GM23338 (cell line): ENCODE measurements around the gene UBTF. TPM values are rescaled to one million over a fixed set of nuclear protein-coding genes. Genes with fewer than 3 reads are reported as not detected.

ENCODE experiments used
- ATAC-seq: fragments of 200-7000 bp; cut with Tn5 transposase; 3 replicates; pipeline ENCODE4 v1.9.1; 2020
- DNase-seq: peaks from one replicate; pipeline ENCODE4 v3.0.0-alpha.2; 2015; ENCODE audit warnings: low spot score
- H2AFZ ChIP-seq: fragments of 200-600 bp; sonication (generic); 2 replicates; pipeline ENCODE4 v1.8.0; 2016; ENCODE audit warnings: antibody characterized with exemption, mild to moderate bottlenecking, moderate library complexity
- H3F3A ChIP-seq: fragments of 200-600 bp; sonication (generic); replicated peaks from 2 replicates; pipeline ENCODE4 v1.8.0; 2017; ENCODE audit warnings: antibody characterized with exemption, mixed run types, low read depth
- H3K27ac ChIP-seq: fragments of 200-600 bp; sonication (generic); 2 replicates; pipeline ENCODE4 v1.6.1; 2016; ENCODE audit warnings: low read depth
- H3K27me3 ChIP-seq: fragments of 200-600 bp; sonication (generic); 2 replicates; pipeline ENCODE4 v1.8.0; 2016; ENCODE audit warnings: mild to moderate bottlenecking, mixed run types, moderate library complexity; ENCODE audit not compliant: insufficient read depth
- H3K36me3 ChIP-seq: fragments of 200-600 bp; sonication (generic); 2 replicates; pipeline ENCODE4 v1.8.0; 2016; ENCODE audit warnings: mild to moderate bottlenecking; ENCODE audit not compliant: insufficient read depth
- H3K4me1 ChIP-seq: fragments of 200-600 bp; sonication (generic); 2 replicates; pipeline ENCODE4 v1.8.0; 2016; ENCODE audit warnings: mild to moderate bottlenecking, moderate library complexity; ENCODE audit not compliant: insufficient read depth
- H3K4me2 ChIP-seq: fragments of 200-600 bp; sonication (generic); 2 replicates; pipeline ENCODE4 v1.7.1; 2017; ENCODE audit warnings: mixed run types
- H3K4me3 ChIP-seq: fragments of 200-600 bp; sonication (generic); 2 replicates; pipeline ENCODE4 v1.6.1; 2016; ENCODE audit warnings: mixed run types
- H3K79me2 ChIP-seq: fragments of 200-600 bp; sonication (generic); replicated peaks from 2 replicates; pipeline ENCODE4 v1.8.0; 2017; ENCODE audit warnings: mild to moderate bottlenecking; ENCODE audit not compliant: insufficient read depth
- H3K9me2 ChIP-seq: fragments of 200-600 bp; sonication (generic); 2 replicates; pipeline ENCODE4 v1.8.0; 2017; ENCODE audit not compliant: insufficient read depth
- H4K20me1 ChIP-seq: fragments of 200-600 bp; sonication (generic); replicated peaks from 2 replicates; pipeline ENCODE4 v1.8.0; 2017; ENCODE audit warnings: mild to moderate bottlenecking; ENCODE audit not compliant: insufficient read depth
- H3K27ac Mint-ChIP-seq: 2 replicates; pipeline ENCODE4 v1.8.0; 2020; ENCODE audit warnings: inconsistent platforms, mild to moderate bottlenecking, moderate library complexity, mixed read lengths
- H3K27me3 Mint-ChIP-seq: 3 replicates; pipeline ENCODE4 v1.8.0; 2022; ENCODE audit warnings: low read depth, mild to moderate bottlenecking, moderate library complexity, mixed read lengths, inconsistent platforms; ENCODE audit not compliant: insufficient read depth, poor library complexity
- H3K36me3 Mint-ChIP-seq: 3 replicates; pipeline ENCODE4 v1.8.0; 2021; ENCODE audit warnings: low read depth, mild to moderate bottlenecking, inconsistent platforms, moderate library complexity, mixed read lengths
- H3K4me1 Mint-ChIP-seq: 3 replicates; pipeline ENCODE4 v1.8.0; 2020; ENCODE audit warnings: mild to moderate bottlenecking, inconsistent platforms, mixed read lengths
- H3K4me3 Mint-ChIP-seq: 3 replicates; pipeline ENCODE4 v1.8.0; 2021; ENCODE audit warnings: moderate library complexity, mild to moderate bottlenecking, inconsistent platforms, mixed read lengths
- H3K9me3 Mint-ChIP-seq: 3 replicates; pipeline ENCODE4 v1.8.0; 2020; ENCODE audit warnings: moderate library complexity, mild to moderate bottlenecking, inconsistent platforms, mixed read lengths
- CREB1 ChIP-seq: fragments of 250-450 bp; sonication (Bioruptor Pico); IDR thresholded peaks from 2 replicates; pipeline ENCODE4 v1.5.0; 2020; ENCODE audit warnings: low read depth, mild to moderate bottlenecking, moderate library complexity
- EZH2phosphoT487 ChIP-seq: fragments of 200-600 bp; sonication (generic); IDR thresholded peaks from one replicate; pipeline ENCODE4 v1.8.1; 2018; ENCODE audit warnings: antibody characterized with exemption; ENCODE audit not compliant: unreplicated experiment
- JUNB ChIP-seq: IDR thresholded peaks from one replicate; pipeline ENCODE4 v1.6.1; 2016; ENCODE audit warnings: antibody characterized with exemption; ENCODE audit not compliant: unreplicated experiment
- NANOG ChIP-seq: IDR thresholded peaks from 2 replicates; pipeline ENCODE4 v1.6.1; 2016; ENCODE audit warnings: antibody characterized with exemption, borderline replicate concordance
- POLR2AphosphoS5 ChIP-seq: IDR thresholded peaks from 2 replicates; pipeline ENCODE4 v1.6.1; 2016; ENCODE audit warnings: antibody characterized with exemption, low read depth
- ZNF114 ChIP-seq: fragments of 250-450 bp; sonication (Bioruptor Pico); IDR thresholded peaks from 2 replicates; pipeline ENCODE4 v1.5.0; 2020; ENCODE audit warnings: mild to moderate bottlenecking, moderate library complexity
- ZNF331 ChIP-seq: fragments of 250-450 bp; sonication (Bioruptor Pico); IDR thresholded peaks from 2 replicates; pipeline ENCODE4 v1.5.0; 2020; ENCODE audit warnings: low read depth, mild to moderate bottlenecking, moderate library complexity
- ZNF462 ChIP-seq: fragments of 250-450 bp; sonication (Bioruptor Pico); IDR thresholded peaks from 2 replicates; pipeline ENCODE4 v1.5.0; 2020; ENCODE audit warnings: mild to moderate bottlenecking, moderate library complexity
- polyA plus RNA-seq: library from polyadenylated mRNA; unstranded; fragments of >200 nt; fragmentation: Nextera tagmentation; extraction: Ambion mirVana; gene quantifications from 2 replicates; pipeline ENCODE4 v1.2.1, GENCODE V29; 2016
- total RNA-seq: library from RNA; depleted of rRNA; stranded (reverse); fragments of >200 nt; shearing (Covaris generic); gene quantifications from 2 replicates; pipeline ENCODE4 v1.2.3, GENCODE V29; 2014
- TF ChIP-seq, protein P1 (sequence below): IDR thresholded peaks from one replicate; pipeline ENCODE4 v1.6.1; 2018; ENCODE audit warnings: antibody characterized with exemption; ENCODE audit not compliant: unreplicated experiment

UBTF gene
- total and polyA plus RNA-seq, 2 experiments from 2014 or later: 29.9 to 62.2 TPM

DNA sequence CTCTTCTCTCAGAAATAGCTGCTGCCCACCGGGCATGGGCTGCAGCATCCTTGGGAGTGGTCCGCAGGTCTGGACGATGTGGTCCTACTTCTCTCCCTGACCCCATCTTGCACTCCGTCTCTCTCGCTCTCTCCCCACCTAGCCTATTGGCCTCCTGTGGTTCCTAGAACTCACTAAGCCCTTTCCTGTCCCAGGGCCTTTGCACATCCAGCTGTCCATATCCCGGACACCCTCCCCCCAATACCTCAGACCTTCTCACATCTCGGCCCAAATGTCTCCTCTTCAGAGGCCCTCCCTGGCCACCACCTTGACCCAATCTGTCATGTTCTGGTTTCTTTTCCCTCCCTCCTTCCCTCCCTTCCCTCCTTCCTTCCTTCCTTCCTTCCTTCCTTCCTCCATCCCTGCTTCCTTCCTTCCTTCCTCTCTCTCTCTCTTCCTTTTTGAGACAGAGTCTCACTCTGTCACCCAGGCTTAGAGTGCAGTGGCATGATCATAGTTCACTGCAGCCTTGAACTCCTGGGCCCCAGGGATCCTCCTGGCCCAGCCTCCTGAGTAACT, 43.9 kb upstream of the UBTF start (continued):
- TF ChIP-seq, protein P1, sequence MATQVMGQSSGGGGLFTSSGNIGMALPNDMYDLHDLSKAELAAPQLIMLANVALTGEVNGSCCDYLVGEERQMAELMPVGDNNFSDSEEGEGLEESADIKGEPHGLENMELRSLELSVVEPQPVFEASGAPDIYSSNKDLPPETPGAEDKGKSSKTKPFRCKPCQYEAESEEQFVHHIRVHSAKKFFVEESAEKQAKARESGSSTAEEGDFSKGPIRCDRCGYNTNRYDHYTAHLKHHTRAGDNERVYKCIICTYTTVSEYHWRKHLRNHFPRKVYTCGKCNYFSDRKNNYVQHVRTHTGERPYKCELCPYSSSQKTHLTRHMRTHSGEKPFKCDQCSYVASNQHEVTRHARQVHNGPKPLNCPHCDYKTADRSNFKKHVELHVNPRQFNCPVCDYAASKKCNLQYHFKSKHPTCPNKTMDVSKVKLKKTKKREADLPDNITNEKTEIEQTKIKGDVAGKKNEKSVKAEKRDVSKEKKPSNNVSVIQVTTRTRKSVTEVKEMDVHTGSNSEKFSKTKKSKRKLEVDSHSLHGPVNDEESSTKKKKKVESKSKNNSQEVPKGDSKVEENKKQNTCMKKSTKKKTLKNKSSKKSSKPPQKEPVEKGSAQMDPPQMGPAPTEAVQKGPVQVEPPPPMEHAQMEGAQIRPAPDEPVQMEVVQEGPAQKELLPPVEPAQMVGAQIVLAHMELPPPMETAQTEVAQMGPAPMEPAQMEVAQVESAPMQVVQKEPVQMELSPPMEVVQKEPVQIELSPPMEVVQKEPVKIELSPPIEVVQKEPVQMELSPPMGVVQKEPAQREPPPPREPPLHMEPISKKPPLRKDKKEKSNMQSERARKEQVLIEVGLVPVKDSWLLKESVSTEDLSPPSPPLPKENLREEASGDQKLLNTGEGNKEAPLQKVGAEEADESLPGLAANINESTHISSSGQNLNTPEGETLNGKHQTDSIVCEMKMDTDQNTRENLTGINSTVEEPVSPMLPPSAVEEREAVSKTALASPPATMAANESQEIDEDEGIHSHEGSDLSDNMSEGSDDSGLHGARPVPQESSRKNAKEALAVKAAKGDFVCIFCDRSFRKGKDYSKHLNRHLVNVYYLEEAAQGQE: no peak
- TF ChIP-seq ZNF462 (CRISPR knock-in tag) (no peak), POLR2AphosphoS5 (no peak)

DNA sequence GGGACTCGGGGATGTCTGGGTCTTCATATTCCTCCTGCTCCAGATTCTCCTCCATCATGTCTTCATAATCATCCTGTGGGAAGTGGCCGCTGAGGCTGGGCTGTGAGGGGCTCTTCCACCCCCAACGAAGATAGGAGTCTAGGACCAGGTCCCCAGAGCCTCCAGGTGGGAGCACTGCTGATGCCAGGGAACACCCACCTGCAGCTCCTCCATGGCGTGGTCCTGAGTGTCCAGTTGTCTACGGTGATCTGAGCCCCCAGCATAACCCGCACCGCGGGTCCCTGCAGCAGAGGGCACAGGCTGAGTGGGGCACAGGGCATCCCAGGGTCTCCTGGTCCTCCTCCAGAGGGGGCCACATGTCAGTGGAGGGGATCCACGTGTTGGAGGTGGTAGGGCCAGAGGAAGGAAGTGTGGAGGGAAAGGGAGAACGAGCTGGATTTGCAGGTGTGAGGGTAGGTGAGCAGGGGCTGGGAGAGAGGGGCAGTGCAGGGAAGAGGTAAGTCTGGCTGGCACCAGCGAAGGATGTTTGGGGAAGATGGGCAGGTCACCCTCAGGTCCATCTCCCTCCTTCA, 43.3 kb upstream of the UBTF start:
- Histone ChIP-seq H3K4me1 (no peaks in the 10 kb centered on the region), H2AFZ (no peak overlapping the region), H3K27ac (no peak overlapping the region), H3K36me3 (no peaks in the 10 kb centered on the region), H3F3A (no peaks in the 10 kb centered on the region), H3K4me3 (no peak overlapping the region), H3K9me2 (no peaks in the 10 kb centered on the region), H3K27me3 (no peaks in the 10 kb centered on the region), H3K79me2 (no peaks in the 10 kb centered on the region), H4K20me1 (no peaks in the 10 kb centered on the region), H3K4me2 (no peak overlapping the region)
- H3K9me3 Mint-ChIP-seq: no peaks in the 10 kb centered on the region
- no peak for DNase-seq
- no peak overlapping the region for H3K4me3 Mint-ChIP-seq
- peaks cover 12% of the 10 kb centered on the region for H3K27me3 Mint-ChIP-seq
- no peak for ATAC-seq
- H3K27ac Mint-ChIP-seq: no peak overlapping the region
- no peaks in the 10 kb centered on the region; the same call in 2 of the 3 replicates for H3K4me1 Mint-ChIP-seq
- no peaks in the 10 kb centered on the region for H3K36me3 Mint-ChIP-seq
- TF ChIP-seq JUNB (no peak), POLR2AphosphoS5 (no peak), ZNF114 (CRISPR knock-in tag) (no peak), ZNF331 (CRISPR knock-in tag) (no peak), EZH2phosphoT487 (no peak), NANOG (no peak), CREB1 (CRISPR knock-in tag) (no peak)
- TF ChIP-seq, protein P1: no peak
